Mesenchymal stem cell (in vitro differentiated cells and primary cell): Measurements from ENCODE around the gene KLHL41.

Experiments
- DNase-seq: peaks from one replicate; pipeline ENCODE4 v3.0.0-alpha.2; 2013
- H2AFZ ChIP-seq: one replicate; pipeline ENCODE4 v1.6.1; 2013; ENCODE audit warnings: low read depth, mild to moderate bottlenecking, control low read depth, inconsistent platforms, low read length, moderate library complexity
- H2AK5ac ChIP-seq: 2 replicates; pipeline ENCODE4 v1.6.1; 2013; ENCODE audit warnings: low read length, moderate library complexity, mild to moderate bottlenecking, inconsistent platforms; ENCODE audit not compliant: severe bottlenecking
- H2BK120ac ChIP-seq: one replicate; pipeline ENCODE4 v1.6.1; 2013; ENCODE audit warnings: low read depth, mild to moderate bottlenecking, inconsistent platforms, low read length, moderate library complexity
- H2BK12ac ChIP-seq, 2 experiments: one replicate each; pipeline ENCODE4 v1.6.1; 2013; ENCODE audit warnings: inconsistent platforms in 2 of 2, low read length in 2 of 2, mild to moderate bottlenecking in 2 of 2, moderate library complexity in 2 of 2, control low read depth in 1 of 2
- H2BK15ac ChIP-seq: one replicate; pipeline ENCODE4 v1.6.1; 2013; ENCODE audit warnings: mild to moderate bottlenecking, low read depth, inconsistent platforms; ENCODE audit not compliant: poor library complexity, severe bottlenecking
- H2BK5ac ChIP-seq: 2 replicates; pipeline ENCODE4 v1.6.1; 2013; ENCODE audit warnings: low read depth, mild to moderate bottlenecking, low read length, control low read depth, inconsistent platforms; ENCODE audit not compliant: poor library complexity, severe bottlenecking
- H3K14ac ChIP-seq, 2 experiments: one replicate each; pipeline ENCODE4 v1.6.1; 2013; ENCODE audit warnings: inconsistent platforms in 2 of 2, low read length in 2 of 2, control low read depth in 1 of 2, mild to moderate bottlenecking in 1 of 2, moderate library complexity in 1 of 2
- H3K18ac ChIP-seq, 2 experiments: one replicate each; pipeline ENCODE4 v1.6.1; 2013; ENCODE audit warnings: inconsistent platforms in 2 of 2, low read length in 2 of 2, control low read depth in 1 of 2, low read depth in 1 of 2, mild to moderate bottlenecking in 1 of 2
- H3K23ac ChIP-seq, 2 experiments: one replicate each; pipeline ENCODE4 v1.6.1; 2013; ENCODE audit warnings: inconsistent platforms in 2 of 2, low read length in 2 of 2, mild to moderate bottlenecking in 2 of 2, moderate library complexity in 2 of 2, control low read depth in 1 of 2
- H3K27ac ChIP-seq: 2 replicates; pipeline ENCODE4 v1.5.1; 2013; ENCODE audit warnings: mild to moderate bottlenecking, moderate library complexity, low read length, control low read depth, inconsistent platforms; ENCODE audit not compliant: poor library complexity, severe bottlenecking
- H3K27me3 ChIP-seq, 2 experiments: 2 replicates each; pipeline versions ENCODE4 v1.6.1 to v1.7.0; 2013; ENCODE audit warnings: low read length in 2 of 2, mild to moderate bottlenecking in 2 of 2, moderate library complexity in 2 of 2, control low read depth in 1 of 2, inconsistent platforms in 1 of 2; ENCODE audit not compliant: control insufficient read depth in 1 of 2, insufficient read depth in 1 of 2
- H3K36me3 ChIP-seq, 2 experiments: 2 replicates each; pipeline versions ENCODE4 v1.6.1 to v1.7.0; 2013; ENCODE audit warnings: low read length in 2 of 2, control low read depth in 1 of 2, inconsistent platforms in 1 of 2, low read depth in 1 of 2, mild to moderate bottlenecking in 1 of 2; ENCODE audit not compliant: insufficient read depth in 2 of 2, control insufficient read depth in 1 of 2
- H3K4ac ChIP-seq, 2 experiments: one replicate each; pipeline ENCODE4 v1.6.1; 2013; ENCODE audit warnings: inconsistent platforms in 2 of 2, low read length in 2 of 2, mild to moderate bottlenecking in 2 of 2, moderate library complexity in 2 of 2, control low read depth in 1 of 2, low read depth in 1 of 2
- H3K4me1 ChIP-seq: 2 replicates; pipeline ENCODE4 v1.6.1; 2013; ENCODE audit warnings: low read depth, low read length, control low read depth; ENCODE audit not compliant: control insufficient read depth, insufficient read depth
- H3K4me2 ChIP-seq: 2 replicates; pipeline ENCODE4 v1.6.1; 2013; ENCODE audit warnings: low read length, mild to moderate bottlenecking, inconsistent platforms; ENCODE audit not compliant: poor library complexity, severe bottlenecking
- H3K4me3 ChIP-seq, 2 experiments: 2 replicates each; pipeline versions ENCODE4 v1.5.1 to v1.7.0; 2013; ENCODE audit warnings: low read length in 2 of 2, mild to moderate bottlenecking in 2 of 2, control low read depth in 1 of 2, low read depth in 1 of 2; ENCODE audit not compliant: insufficient read depth in 1 of 2
- H3K79me1 ChIP-seq: replicated peaks from 2 replicates; pipeline ENCODE4 v1.6.1; 2013; ENCODE audit warnings: mild to moderate bottlenecking, control low read depth, low read length, inconsistent platforms; ENCODE audit not compliant: poor library complexity, severe bottlenecking
- H3K9ac ChIP-seq: 2 replicates; pipeline ENCODE4 v1.7.0; 2013; ENCODE audit warnings: mild to moderate bottlenecking, low read length, moderate library complexity
- H3K9me3 ChIP-seq: 2 replicates; pipeline ENCODE4 v1.7.0; 2013; ENCODE audit warnings: mild to moderate bottlenecking, low read length; ENCODE audit not compliant: control insufficient read depth
- H4K8ac ChIP-seq: one replicate; pipeline ENCODE4 v1.6.1; 2013; ENCODE audit warnings: inconsistent platforms, mild to moderate bottlenecking, low read length, moderate library complexity
- H4K91ac ChIP-seq: one replicate; pipeline ENCODE4 v1.6.1; 2013; ENCODE audit warnings: mild to moderate bottlenecking, low read length, inconsistent platforms
- WGBS: methylation state at CpG from one replicate; pipeline ENCODE4 v1.1.7; 2013; ENCODE audit warnings: mixed read lengths; 5-methylcytosine and 5-hydroxymethylcytosine counted together

KLHL41 gene

DNA sequence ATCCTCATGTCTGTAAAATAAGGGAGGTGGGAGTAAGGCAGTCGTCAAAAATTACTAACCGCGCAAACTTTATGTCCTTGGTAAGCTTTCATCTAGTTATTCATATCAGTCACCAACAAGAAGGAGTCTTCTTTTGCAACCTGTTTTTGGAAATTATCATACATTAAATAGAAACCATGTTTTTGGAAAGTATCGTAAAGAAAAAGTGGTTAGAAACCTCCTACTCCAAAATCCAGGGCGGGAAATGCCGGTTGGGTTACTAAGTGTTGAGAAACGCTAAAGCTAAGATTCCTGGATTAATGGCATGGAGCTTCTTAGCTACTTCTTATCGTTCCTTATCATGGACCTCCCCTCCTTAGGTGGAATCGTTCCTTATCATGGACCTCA is 29.4 kb upstream of the KLHL41 start:
- H3K4me2 ChIP-seq: peak overlapping the region; percentile 75
- H3K27me3 ChIP-seq: no peaks in the 10 kb centered on the region
- H3K36me3 ChIP-seq: peaks cover 3 to 34% of the 10 kb centered on the region in 2 experiments
- no peak overlapping the region for H2BK15ac ChIP-seq
- no peak for DNase-seq
- H3K4ac ChIP-seq: no peak overlapping the region
- H2BK120ac ChIP-seq: no peak overlapping the region
- H3K27ac ChIP-seq: no peak overlapping the region
- no peak overlapping the region for H4K91ac ChIP-seq
- no peak overlapping the region for H2BK12ac ChIP-seq
- H4K8ac ChIP-seq: peak overlapping the region; percentile 94
- no peak overlapping the region for H3K23ac ChIP-seq
- H2BK5ac ChIP-seq: no peak overlapping the region
- peak overlapping the region; percentile 16 for H2AFZ ChIP-seq
- WGBS: 68% methylated on average over 4 of the region's 9 CpGs
- peaks cover 2% of the 10 kb centered on the region for H3K79me1 ChIP-seq
- no peak overlapping the region for H3K18ac ChIP-seq
- H3K14ac ChIP-seq: no peak overlapping the region
- peak overlapping the region in 1 of 2 experiments; percentile 91 for H3K4me3 ChIP-seq
- no peaks in the 10 kb centered on the region for H3K9me3 ChIP-seq
- peaks cover 1% of the 10 kb centered on the region for H3K4me1 ChIP-seq
- no peak overlapping the region for H2AK5ac ChIP-seq
- H3K9ac ChIP-seq: peak overlapping the region; percentile 92

DNA sequence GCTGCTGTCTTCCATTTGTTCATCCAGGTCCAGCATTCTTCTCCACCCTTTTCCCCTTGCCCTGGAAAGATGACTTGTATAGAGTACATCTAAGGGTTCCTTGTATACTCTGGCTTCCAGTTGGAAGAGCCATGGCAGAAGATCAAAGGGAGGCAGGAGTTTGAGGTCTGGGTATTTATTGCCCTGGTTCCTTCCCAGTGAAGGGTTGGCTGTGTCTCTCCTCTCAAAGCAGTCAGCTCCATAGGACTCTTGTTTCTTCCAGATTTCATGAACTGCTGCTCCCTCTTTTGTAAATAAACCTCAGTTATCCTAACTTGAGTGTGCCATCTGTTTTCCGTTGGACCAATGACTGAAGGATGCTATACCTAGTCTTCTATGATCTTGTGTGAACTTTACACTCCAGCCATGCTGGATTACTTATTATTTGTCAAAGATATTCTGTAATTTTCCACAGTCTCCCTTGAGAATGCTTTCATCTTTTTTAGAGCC is 23.8 kb upstream of the KLHL41 start:
- no peak overlapping the region for H3K9ac ChIP-seq
- H3K79me1 ChIP-seq: no peaks in the 10 kb centered on the region
- no peak overlapping the region for H2AFZ ChIP-seq
- H3K18ac ChIP-seq: no peak overlapping the region
- no peaks in the 10 kb centered on the region for H3K9me3 ChIP-seq
- DNase-seq: no peak
- no peak overlapping the region for H3K27ac ChIP-seq
- H3K4me2 ChIP-seq: no peak overlapping the region
- WGBS: 100% methylated on average over 1 of the region's 1 CpG
- peaks cover 3 to 62% of the 10 kb centered on the region in 2 experiments for H3K36me3 ChIP-seq
- no peak overlapping the region for H3K14ac ChIP-seq
- no peak overlapping the region for H4K8ac ChIP-seq
- no peak overlapping the region for H2BK5ac ChIP-seq
- H2BK15ac ChIP-seq: no peak overlapping the region
- no peak overlapping the region for H3K4ac ChIP-seq
- H4K91ac ChIP-seq: no peak overlapping the region
- peaks cover 2% of the 10 kb centered on the region for H3K4me1 ChIP-seq
- no peak overlapping the region for H3K4me3 ChIP-seq
- no peak overlapping the region for H3K23ac ChIP-seq
- no peak overlapping the region for H2BK12ac ChIP-seq
- no peak overlapping the region for H2BK120ac ChIP-seq
- H3K27me3 ChIP-seq: no peaks in the 10 kb centered on the region
- H2AK5ac ChIP-seq: no peak overlapping the region

DNA sequence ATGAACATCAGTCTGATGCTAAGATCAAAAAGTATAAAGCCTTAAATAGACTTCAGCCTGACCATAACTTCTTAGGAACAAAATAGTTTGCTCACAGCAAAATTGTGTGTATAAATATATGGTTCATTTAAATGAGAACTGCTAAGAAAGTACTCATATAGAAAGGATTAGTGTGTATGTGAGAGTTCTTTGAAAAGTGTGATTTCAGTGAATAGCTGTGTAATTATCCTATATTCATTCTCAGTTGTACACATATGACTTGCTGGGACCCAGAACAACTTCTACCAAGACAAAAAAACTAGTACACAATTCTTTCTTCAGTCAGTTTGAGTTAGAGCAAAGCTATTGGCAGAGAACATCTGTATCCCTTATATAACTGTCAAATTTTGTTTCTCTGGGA is 23.0 kb upstream of the KLHL41 start:
- Histone ChIP-seq H3K23ac (no peak overlapping the region), H2BK120ac (no peak overlapping the region), H3K4me2 (no peak overlapping the region), H3K79me1 (no peaks in the 10 kb centered on the region), H3K18ac (no peak overlapping the region), H2AK5ac (no peak overlapping the region), H2BK15ac (no peak overlapping the region), H3K4me1 (peaks cover 2% of the 10 kb centered on the region), H3K4ac (no peak overlapping the region), H3K36me3 (peaks cover 3 to 65% of the 10 kb centered on the region in 2 experiments), H2BK12ac (no peak overlapping the region), H3K9ac (no peak overlapping the region), H2BK5ac (no peak overlapping the region), H3K14ac (no peak overlapping the region), H3K9me3 (no peaks in the 10 kb centered on the region), H2AFZ (no peak overlapping the region), H3K4me3 (no peak overlapping the region), H3K27me3 (no peaks in the 10 kb centered on the region), H3K27ac (no peak overlapping the region), H4K8ac (no peak overlapping the region), H4K91ac (no peak overlapping the region)
- DNase-seq: no peak

DNA sequence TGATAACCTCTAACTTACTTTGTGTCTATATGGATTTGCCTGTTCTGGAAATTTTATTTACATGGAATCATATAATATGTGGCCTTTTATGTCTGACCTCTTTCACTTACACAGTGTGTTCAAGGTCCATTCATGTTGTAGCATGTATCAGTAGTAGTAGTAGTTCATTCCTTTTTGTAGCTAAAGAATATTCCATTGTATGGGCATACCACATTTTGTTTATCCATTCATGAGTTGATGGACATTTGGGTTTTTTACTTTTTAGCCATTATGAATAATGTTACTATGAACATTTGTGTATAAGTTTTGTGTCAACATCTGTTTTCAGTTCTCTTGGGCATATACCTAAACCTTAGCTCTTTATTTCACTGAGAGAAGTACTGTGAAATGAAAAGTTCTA is 18.7 kb upstream of the KLHL41 start:
- Histone ChIP-seq H2BK15ac (no peak overlapping the region), H4K8ac (no peak overlapping the region), H2BK120ac (no peak overlapping the region), H2AFZ (no peak overlapping the region), H3K27me3 (no peaks in the 10 kb centered on the region), H3K14ac (no peak overlapping the region), H3K18ac (no peak overlapping the region), H3K4me1 (peaks cover 2% of the 10 kb centered on the region), H3K9me3 (no peaks in the 10 kb centered on the region), H2BK12ac (no peak overlapping the region), H4K91ac (no peak overlapping the region), H3K9ac (no peak overlapping the region), H3K4me2 (no peak overlapping the region), H2BK5ac (no peak overlapping the region), H3K23ac (no peak overlapping the region), H2AK5ac (no peak overlapping the region), H3K79me1 (no peaks in the 10 kb centered on the region), H3K27ac (no peak overlapping the region), H3K4ac (no peak overlapping the region), H3K36me3 (peaks cover 4 to 43% of the 10 kb centered on the region in 2 experiments), H3K4me3 (no peak overlapping the region)
- DNase-seq: no peak
